ENCODE results near the gene PRDX5. TPM values are rescaled to one million over a fixed set of nuclear protein-coding genes. Genes with fewer than 3 reads are reported as not detected.

The PRDX5 gene
- total and polyA plus RNA-seq, 9 of the 15 experiments (the other 6 are each of a cell fraction or from before 2014, with no cell fraction given), result 40.8 to 327 (median 204) TPM

DNA sequence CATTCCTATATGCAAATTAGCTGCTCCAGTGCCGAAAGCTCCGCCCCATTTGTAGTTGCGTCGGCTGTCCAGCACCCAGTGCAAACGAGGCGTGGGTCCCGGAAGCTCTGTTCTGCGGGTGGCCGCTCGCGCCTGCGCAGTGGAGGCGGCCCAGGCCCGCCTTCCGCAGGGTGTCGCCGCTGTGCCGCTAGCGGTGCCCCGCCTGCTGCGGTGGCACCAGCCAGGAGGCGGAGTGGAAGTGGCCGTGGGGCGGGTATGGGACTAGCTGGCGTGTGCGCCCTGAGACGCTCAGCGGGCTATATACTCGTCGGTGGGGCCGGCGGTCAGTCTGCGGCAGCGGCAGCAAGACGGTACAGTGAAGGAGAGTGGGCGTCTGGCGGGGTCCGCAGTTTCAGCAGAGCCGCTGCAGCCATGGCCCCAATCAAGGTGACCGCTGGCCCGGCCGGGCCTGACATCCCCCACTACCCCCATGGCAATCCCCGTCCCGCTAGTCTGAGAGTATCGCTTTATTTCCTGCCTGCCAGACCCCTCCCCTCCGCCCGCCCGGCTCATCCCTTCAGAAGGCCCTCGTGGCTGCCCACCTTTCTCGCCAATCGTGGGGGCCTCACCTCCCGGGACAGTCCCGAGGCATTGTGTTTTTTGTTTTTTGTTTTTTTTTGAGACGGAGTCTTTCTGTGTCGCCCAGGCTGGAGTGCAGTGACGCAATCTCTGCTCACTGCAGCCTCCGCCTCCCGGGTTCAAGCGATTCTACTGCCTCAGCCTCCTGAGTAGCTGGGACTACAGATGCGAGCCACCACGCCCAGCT, at the start of gene PRDX5 (continued):
- TF ChIP-seq EHMT2 (IDR thresholded peaks at IDR 0.05) (no peak), NCOA6 (IDR thresholded peaks at IDR 0.05) (no peak), PHB2 (IDR thresholded peaks at IDR 0.05; ENCODE audit: low read depth) (no peak), POLR2H (tag; IDR thresholded peaks at IDR 0.05; ENCODE audit: low read depth) (no peak), TAF7 (tag; IDR thresholded peaks at IDR 0.05) (no peak), ZNF217 (CRISPR knock-in tag; IDR thresholded peaks at IDR 0.05) (no peak), TFAM (CRISPR knock-in tag; conservative IDR thresholded peaks at IDR 0.05) (no peak), ZBTB17 (CRISPR knock-in tag; IDR thresholded peaks at IDR 0.05) (no peak), POLR2G (IDR thresholded peaks at IDR 0.05; ENCODE audit: low read depth, low read length) (peak; percentile 88), ZNF280B (CRISPR knock-in tag; IDR thresholded peaks at IDR 0.05) (no peak), HDAC2 (IDR thresholded peaks at IDR 0.05) (peak; percentile 17; the same call in 1 of the 2 replicates), ZBTB7A (IDR thresholded peaks at IDR 0.05; ENCODE audit: borderline replicate concordance, control insufficient read depth, low read depth, low read length) (peak; percentile 50; the same call in 1 of the 2 replicates), L3MBTL2 (IDR thresholded peaks at IDR 0.05) (no peak; the same call in 1 of the 2 replicates), SRF (CRISPR knock-in tag; IDR thresholded peaks at IDR 0.05) (no peak), ZNF274 (IDR thresholded peaks at IDR 0.05; ENCODE audit: borderline replicate concordance, low read depth, low read length) (no peak), JUND (IDR thresholded peaks at IDR 0.05; ENCODE audit: borderline replicate concordance, low read depth, low read length) (peak; percentile 49; the same call in 1 of the 2 replicates), JUND (tag; IDR thresholded peaks at IDR 0.05; ENCODE audit: borderline replicate concordance, low read depth, low read length) (no peak; the same call in 2 of the 3 replicates), ZNF146 (CRISPR knock-in tag; IDR thresholded peaks at IDR 0.05; ENCODE audit: unreplicated experiment) (no peak), DPF2 (IDR thresholded peaks at IDR 0.05) (0 out of 2 replicates have a peak, but pooled peaks have one; percentile 63), PRPF4 (IDR thresholded peaks at IDR 0.05; ENCODE audit: insufficient read depth, low read depth, low read length, poor library complexity, severe bottlenecking) (no peak), ZNF197 (CRISPR knock-in tag; IDR thresholded peaks at IDR 0.05; ENCODE audit: low read depth) (no peak), ZNF174 (CRISPR knock-in tag; IDR thresholded peaks at IDR 0.05) (no peak), ZNF695 (CRISPR knock-in tag; IDR thresholded peaks at IDR 0.05) (no peak)
- TF ChIP-seq, protein P1, sequence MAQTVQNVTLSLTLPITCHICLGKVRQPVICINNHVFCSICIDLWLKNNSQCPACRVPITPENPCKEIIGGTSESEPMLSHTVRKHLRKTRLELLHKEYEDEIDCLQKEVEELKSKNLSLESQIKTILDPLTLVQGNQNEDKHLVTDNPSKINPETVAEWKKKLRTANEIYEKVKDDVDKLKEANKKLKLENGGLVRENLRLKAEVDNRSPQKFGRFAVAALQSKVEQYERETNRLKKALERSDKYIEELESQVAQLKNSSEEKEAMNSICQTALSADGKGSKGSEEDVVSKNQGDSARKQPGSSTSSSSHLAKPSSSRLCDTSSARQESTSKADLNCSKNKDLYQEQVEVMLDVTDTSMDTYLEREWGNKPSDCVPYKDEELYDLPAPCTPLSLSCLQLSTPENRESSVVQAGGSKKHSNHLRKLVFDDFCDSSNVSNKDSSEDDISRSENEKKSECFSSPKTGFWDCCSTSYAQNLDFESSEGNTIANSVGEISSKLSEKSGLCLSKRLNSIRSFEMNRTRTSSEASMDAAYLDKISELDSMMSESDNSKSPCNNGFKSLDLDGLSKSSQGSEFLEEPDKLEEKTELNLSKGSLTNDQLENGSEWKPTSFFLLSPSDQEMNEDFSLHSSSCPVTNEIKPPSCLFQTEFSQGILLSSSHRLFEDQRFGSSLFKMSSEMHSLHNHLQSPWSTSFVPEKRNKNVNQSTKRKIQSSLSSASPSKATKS (CRISPR knock-in tag; IDR thresholded peaks at IDR 0.05), result no peak
- TF ChIP-seq, protein P2, sequence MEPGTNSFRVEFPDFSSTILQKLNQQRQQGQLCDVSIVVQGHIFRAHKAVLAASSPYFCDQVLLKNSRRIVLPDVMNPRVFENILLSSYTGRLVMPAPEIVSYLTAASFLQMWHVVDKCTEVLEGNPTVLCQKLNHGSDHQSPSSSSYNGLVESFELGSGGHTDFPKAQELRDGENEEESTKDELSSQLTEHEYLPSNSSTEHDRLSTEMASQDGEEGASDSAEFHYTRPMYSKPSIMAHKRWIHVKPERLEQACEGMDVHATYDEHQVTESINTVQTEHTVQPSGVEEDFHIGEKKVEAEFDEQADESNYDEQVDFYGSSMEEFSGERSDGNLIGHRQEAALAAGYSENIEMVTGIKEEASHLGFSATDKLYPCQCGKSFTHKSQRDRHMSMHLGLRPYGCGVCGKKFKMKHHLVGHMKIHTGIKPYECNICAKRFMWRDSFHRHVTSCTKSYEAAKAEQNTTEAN (CRISPR knock-in tag; IDR thresholded peaks at IDR 0.05), result no peak
